OCI-LY1 (cell line): ENCODE results near the gene DNAH11.

Source experiments
- H2AFZ ChIP-seq: fragments of 200-600 bp; sonication (generic), shearing (Covaris generic); 2 replicates; pipeline ENCODE4 v1.6.0; 2014; ENCODE audit warnings: antibody characterized with exemption, mild to moderate bottlenecking, low read length
- H3F3A ChIP-seq: fragments of 200-600 bp; sonication (generic), shearing (Covaris generic); 2 replicates; pipeline ENCODE4 v1.6.0; 2014; ENCODE audit warnings: mild to moderate bottlenecking, antibody characterized with exemption, low read length, moderate library complexity; ENCODE audit not compliant: insufficient read depth
- H3K27ac ChIP-seq: fragments of 200-600 bp; sonication (generic); 2 replicates; pipeline ENCODE4 v1.5.1; 2014; ENCODE audit warnings: low read length, mixed run types, mild to moderate bottlenecking, low read depth; ENCODE audit not compliant: poor library complexity, severe bottlenecking
- H3K27me3 ChIP-seq: fragments of 200-600 bp; sonication (generic); 2 replicates; pipeline ENCODE4 v1.6.0; 2014; ENCODE audit warnings: antibody characterized with exemption, mild to moderate bottlenecking, low read length, moderate library complexity; ENCODE audit not compliant: insufficient read depth
- H3K36me3 ChIP-seq: fragments of 200-600 bp; sonication (generic); 2 replicates; pipeline ENCODE4 v1.6.1; 2014; ENCODE audit warnings: mild to moderate bottlenecking, antibody characterized with exemption, low read length, moderate library complexity, mixed read lengths; ENCODE audit not compliant: insufficient read depth
- H3K4me1 ChIP-seq: fragments of 200-600 bp; sonication (generic); 2 replicates; pipeline ENCODE4 v1.5.1; 2014; ENCODE audit warnings: mild to moderate bottlenecking, low read length, moderate library complexity; ENCODE audit not compliant: insufficient read depth, severe bottlenecking
- H3K4me2 ChIP-seq: fragments of 200-600 bp; sonication (generic), shearing (Covaris generic); 2 replicates; pipeline ENCODE4 v1.6.1; 2014; ENCODE audit warnings: low read length
- H3K4me3 ChIP-seq: fragments of 200-600 bp; sonication (generic); 2 replicates; pipeline ENCODE4 v1.5.1; 2014; ENCODE audit warnings: low read length, low read depth, mild to moderate bottlenecking, mixed read lengths; ENCODE audit not compliant: poor library complexity, severe bottlenecking
- H3K79me2 ChIP-seq: fragments of 200-600 bp; shearing (Covaris generic); 2 replicates; pipeline ENCODE4 v1.6.1; 2016; ENCODE audit warnings: mixed run types, low read length, mixed read lengths; ENCODE audit not compliant: insufficient read depth
- H3K9ac ChIP-seq: fragments of 200-600 bp; sonication (generic), shearing (Covaris generic); 2 replicates; pipeline ENCODE4 v1.6.1; 2014; ENCODE audit warnings: mild to moderate bottlenecking, low read length, mixed read lengths
- H3K9me2 ChIP-seq: fragments of 200-600 bp; sonication (generic), shearing (Covaris generic); 2 replicates; pipeline ENCODE4 v1.6.1; 2014; ENCODE audit warnings: low read depth, mild to moderate bottlenecking, low read length, mixed read lengths
- H3K9me3 ChIP-seq: fragments of 200-600 bp; shearing (Covaris generic); 2 replicates; pipeline ENCODE4 v1.6.1; 2014; ENCODE audit warnings: low read length, mixed read lengths
- H4K20me1 ChIP-seq: fragments of 200-600 bp; sonication (generic), shearing (Covaris generic); 2 replicates; pipeline ENCODE4 v1.6.0; 2016; ENCODE audit warnings: mild to moderate bottlenecking, low read length; ENCODE audit not compliant: insufficient read depth
- CTCF ChIP-seq: fragments of 200-600 bp; sonication (generic), shearing (Covaris generic); IDR thresholded peaks from 2 replicates; pipeline ENCODE4 v1.5.1; 2017; ENCODE audit warnings: mild to moderate bottlenecking, antibody characterized with exemption, low read length, moderate library complexity, mixed read lengths
- EZH2 ChIP-seq: fragments of 200-600 bp; sonication (generic), shearing (Covaris generic); IDR thresholded peaks from 2 replicates; pipeline ENCODE4 v1.8.0; 2017; ENCODE audit warnings: borderline replicate concordance, mixed run types, mild to moderate bottlenecking, antibody characterized with exemption, low read length, moderate library complexity, mixed read lengths

The DNAH11 gene

GRCh38 chr7:21887779-21888178 lies 344.9 kb downstream of the DNAH11 start:
- H3K36me3 ChIP-seq: no peaks in the 10 kb centered on the region
- no peak overlapping the region for H3K4me3 ChIP-seq
- no peaks in the 10 kb centered on the region for H3K27me3 ChIP-seq
- no peak overlapping the region for H3K27ac ChIP-seq
- H3F3A ChIP-seq: no peaks in the 10 kb centered on the region
- no peak for TF ChIP-seq CTCF
- TF ChIP-seq EZH2: no peak
- H3K4me1 ChIP-seq: no peaks in the 10 kb centered on the region
- no peaks in the 10 kb centered on the region for H4K20me1 ChIP-seq
- no peak overlapping the region for H2AFZ ChIP-seq
- no peak overlapping the region for H3K9ac ChIP-seq
- no peak overlapping the region for H3K4me2 ChIP-seq
- no peaks in the 10 kb centered on the region for H3K79me2 ChIP-seq
- no peaks in the 10 kb centered on the region for H3K9me2 ChIP-seq
- H3K9me3 ChIP-seq: no peaks in the 10 kb centered on the region

GRCh38 chr7:21891291-21891690 lies 348.5 kb downstream of the DNAH11 start:
- H3K79me2 ChIP-seq: no peaks in the 10 kb centered on the region
- no peaks in the 10 kb centered on the region for H3F3A ChIP-seq
- H3K27ac ChIP-seq: no peak overlapping the region
- H2AFZ ChIP-seq: no peak overlapping the region
- H3K9ac ChIP-seq: no peak overlapping the region
- H4K20me1 ChIP-seq: no peaks in the 10 kb centered on the region
- H3K9me2 ChIP-seq: no peaks in the 10 kb centered on the region
- H3K4me2 ChIP-seq: no peak overlapping the region
- no peaks in the 10 kb centered on the region for H3K36me3 ChIP-seq
- H3K27me3 ChIP-seq: no peaks in the 10 kb centered on the region
- no peaks in the 10 kb centered on the region for H3K9me3 ChIP-seq
- no peaks in the 10 kb centered on the region for H3K4me1 ChIP-seq
- TF ChIP-seq EZH2: no peak
- no peak for TF ChIP-seq CTCF
- no peak overlapping the region for H3K4me3 ChIP-seq

- Histone ChIP-seq H3K27ac (no peak overlapping the region), H4K20me1 (no peaks in the 10 kb centered on the region), H3K9me3 (no peaks in the 10 kb centered on the region), H3K27me3 (no peaks in the 10 kb centered on the region), H3F3A (no peaks in the 10 kb centered on the region), H3K36me3 (no peaks in the 10 kb centered on the region), H3K9me2 (no peaks in the 10 kb centered on the region), H2AFZ (no peak overlapping the region), H3K4me3 (no peak overlapping the region), H3K9ac (no peak overlapping the region), H3K4me1 (peaks cover 9% of the 10 kb centered on the region), H3K4me2 (no peak overlapping the region), H3K79me2 (no peaks in the 10 kb centered on the region)
- TF ChIP-seq CTCF (no peak), EZH2 (no peak)
These were observed 350.6 kb downstream of the DNAH11 start for GRCh38 chr7:21893401-21893800.
